GM18499 (cell line): ENCODE measurements around the gene ITGB6.

Source experiments
- ATAC-seq: cut with Tn5 transposase; IDR thresholded peaks from one replicate; pipeline ENCODE4 v1.9.1; 2021; ENCODE audit warnings: moderate number of reproducible peaks; ENCODE audit not compliant: insufficient read depth, unreplicated experiment

The ITGB6 gene

GRCh38 chr2:160199683-160200389 lies at the start of gene ITGB6:
ITGB6 (minus strand) TSS chr2:160200272; CDS start chr2:160200063, 209 bp downstream.
- no peak for ATAC-seq

DNA sequence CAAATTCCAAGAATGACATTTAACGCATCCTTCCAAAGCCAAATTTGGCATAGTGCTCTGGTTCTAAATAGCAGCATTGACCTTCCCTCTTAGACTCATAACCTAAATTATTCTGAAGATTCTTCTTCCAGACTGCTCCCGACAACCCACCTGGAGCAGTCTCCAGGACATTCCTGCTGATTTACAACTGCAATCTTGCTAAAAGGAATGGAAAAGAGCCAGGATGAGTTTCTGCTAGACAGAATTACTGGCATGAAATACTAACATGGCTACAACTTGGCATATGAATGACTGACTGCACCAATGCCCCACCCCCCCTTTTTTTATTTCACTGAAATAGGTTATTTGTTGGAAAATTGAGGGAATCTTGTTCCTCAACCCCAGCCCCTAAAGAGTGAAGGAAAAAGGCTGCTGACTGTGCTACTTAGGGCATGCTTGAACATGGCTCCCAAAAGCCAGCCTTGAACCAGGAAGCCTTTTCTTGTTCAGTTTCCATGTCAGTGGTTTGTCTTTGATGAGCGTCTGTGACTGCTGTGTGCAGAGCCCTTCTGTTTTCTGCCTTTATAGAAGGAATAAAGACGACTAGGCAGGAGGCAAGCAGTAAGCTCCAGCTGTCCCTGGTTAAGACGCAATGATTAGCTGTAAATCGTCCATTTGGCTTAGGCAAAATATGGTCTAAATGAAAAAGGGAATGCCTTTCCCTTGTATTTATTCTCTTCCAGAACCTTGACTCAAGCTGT lies 47.4 kb upstream of the ITGB6 start:
- no peak for ATAC-seq

DNA sequence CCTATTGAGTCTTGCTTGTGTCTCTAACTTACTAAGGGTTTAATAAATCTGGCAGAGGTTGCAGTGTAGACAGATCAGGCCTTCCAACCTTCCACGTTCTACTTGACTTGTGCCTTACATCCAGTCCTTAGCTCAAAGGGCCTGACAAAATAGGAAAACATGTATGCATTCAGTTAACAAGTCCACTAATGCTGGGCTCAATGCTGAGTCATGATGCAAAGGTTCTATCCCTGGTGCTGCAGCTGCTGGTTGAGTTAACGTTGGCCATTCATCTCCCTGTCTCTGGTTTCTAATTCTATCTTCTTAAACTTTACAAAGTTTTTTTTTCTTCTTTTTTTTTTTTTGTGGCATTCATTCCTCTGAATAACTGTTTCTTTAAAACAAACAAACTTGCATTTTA lies 46.3 kb upstream of the ITGB6 start:
- no peak for ATAC-seq

DNA sequence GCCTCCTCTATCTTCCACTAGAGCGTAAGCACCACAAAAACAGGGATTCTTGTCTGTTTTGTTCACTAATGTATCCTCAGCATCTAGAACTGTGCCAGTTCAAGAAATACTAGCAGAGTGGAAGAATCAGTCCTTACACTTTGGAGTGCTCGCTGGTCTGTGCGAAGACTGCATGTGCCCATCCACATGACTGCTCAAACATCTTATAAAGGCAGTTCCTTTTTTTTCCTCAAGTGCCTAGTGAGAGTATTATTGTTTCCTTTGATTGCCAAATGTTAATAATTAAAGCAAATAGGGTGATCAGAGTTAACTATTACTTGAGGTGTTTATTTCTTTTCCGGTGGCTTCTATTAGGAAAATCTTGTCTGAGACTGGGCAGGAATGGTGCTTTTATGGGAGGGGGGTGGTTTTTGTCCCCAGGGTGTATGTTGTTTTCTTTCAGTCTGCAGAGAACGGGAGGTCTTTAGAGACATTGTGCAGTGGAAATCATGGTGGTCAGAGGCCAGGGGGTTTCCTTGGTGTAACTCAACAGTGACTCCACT lies 45.6 kb upstream of the ITGB6 start:
- ATAC-seq: no peak

DNA sequence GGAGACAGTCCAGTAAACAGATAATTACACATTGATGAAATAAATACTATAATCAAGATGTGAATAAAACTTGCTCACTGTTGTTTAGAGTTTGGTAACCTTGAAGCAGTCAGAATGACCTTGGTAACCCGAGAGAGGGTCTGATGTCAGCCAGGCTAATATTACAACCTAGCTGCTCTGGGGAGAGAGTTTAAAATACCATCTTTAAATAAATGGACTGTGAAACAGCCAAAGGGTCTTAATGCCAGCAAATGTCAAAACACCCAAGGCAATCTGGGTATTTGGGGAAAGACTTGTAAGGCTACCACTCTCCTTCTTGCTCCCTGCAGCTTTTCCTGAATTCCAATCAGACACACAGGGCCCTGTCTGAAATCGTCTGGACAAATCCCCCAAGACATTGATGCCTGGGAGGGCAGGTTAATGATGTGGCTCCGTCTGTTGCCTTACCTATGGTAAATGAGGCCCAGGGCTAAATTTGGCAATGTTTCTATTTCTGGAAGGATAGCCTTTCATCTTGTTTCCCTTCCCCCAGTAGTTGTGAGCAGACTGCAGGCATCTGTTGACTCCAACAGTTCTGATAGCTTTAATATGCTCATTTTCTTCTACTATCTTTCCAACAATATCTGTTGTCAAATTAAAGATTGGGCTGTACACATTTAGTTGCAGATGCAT lies 43.0 kb upstream of the ITGB6 start:
- ATAC-seq: no peak

DNA sequence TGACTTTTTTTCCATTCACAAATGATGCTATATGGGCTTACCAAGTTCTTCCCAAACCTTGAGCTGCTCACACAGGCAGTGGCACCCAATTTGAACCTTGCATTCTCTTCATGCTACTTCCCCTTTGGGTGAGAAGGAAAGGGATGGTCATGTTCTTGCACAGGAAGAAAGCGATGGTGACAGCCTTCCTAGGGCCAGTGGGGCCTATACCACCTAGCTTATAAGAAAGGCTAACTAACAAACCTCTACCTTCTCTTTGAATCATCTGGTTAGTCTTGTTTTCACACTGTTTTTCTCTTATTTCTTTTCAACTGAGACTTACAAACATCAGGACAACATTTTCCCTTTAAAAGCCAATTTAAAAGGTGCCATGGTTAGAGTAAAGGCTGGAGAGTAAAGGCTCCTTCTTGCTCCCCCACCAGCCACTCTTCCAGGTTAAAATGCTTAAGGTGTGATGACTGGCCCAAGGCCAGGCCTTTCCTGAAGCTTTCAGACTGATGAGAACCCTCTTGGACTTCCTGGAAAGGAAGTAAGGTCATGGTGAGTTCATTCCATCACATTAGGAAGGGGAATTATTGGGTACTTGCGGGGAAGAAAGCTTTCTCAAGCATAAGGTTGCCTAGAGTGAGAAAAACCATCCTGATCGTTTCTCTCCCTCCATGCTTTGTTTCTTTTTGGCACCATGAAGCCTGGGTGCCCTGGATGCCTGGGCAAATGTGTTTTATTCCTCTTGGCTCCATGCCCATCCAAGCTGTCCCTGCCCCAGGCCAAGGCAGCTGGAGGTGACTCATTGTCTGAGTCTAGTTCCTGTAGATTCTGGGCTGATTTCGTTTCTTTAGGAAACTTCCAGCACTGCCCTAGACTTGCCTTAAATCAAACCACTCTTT lies 41.4 kb upstream of the ITGB6 start:
- no peak for ATAC-seq

GRCh38 chr2:160239436-160239835 lies 39.4 kb upstream of the ITGB6 start:
- no peak for ATAC-seq

DNA sequence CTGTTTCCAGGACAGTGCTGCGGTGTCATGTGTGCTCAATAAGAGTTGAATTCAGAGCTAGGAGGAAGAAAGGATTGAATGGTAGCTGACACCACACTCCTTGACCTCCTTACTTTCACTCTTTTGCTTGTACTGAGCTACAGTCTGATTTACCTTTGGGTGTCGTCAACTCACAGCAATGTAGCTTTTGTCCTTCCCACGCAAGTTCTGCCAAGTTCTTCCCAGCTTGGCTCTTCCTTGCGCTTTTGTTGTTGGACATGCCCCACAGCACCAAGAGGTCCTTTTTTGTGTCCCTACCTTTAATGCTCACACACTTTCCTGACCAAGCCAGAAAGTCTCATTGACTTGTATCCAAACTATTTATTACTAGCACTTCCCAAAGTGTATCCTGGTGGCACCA lies 38.3 kb upstream of the ITGB6 start:
- ATAC-seq: no peak

DNA sequence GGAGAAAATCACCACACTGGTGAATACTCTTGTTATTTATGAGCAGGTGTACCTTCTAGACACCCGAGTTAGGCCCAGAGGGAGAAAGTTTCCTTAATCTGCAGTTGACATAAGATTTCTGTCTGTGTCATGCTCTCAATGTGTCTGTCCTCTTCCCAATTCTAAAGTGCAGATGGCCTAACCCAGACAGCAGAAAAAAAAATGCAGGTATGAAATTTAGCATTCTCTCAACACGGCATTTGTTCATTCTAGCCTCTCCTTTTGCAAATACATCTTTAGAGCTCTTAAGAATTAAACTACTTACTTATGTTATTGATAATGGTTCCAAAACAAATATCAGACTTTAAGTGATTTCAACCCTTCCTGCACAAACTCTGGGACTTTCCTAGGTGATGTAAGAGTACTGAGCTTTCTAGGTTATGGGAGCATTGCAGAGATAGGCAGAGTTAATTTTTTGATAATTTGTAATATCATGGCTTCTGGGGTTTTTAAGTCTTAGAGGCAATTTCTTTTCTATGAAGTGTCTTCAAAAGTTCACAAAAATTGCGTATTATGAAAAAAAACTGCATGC lies 32.9 kb upstream of the ITGB6 start:
- no peak for ATAC-seq

GRCh38 chr2:160229591-160229990 lies 29.5 kb upstream of the ITGB6 start:
- ATAC-seq: no peak

DNA sequence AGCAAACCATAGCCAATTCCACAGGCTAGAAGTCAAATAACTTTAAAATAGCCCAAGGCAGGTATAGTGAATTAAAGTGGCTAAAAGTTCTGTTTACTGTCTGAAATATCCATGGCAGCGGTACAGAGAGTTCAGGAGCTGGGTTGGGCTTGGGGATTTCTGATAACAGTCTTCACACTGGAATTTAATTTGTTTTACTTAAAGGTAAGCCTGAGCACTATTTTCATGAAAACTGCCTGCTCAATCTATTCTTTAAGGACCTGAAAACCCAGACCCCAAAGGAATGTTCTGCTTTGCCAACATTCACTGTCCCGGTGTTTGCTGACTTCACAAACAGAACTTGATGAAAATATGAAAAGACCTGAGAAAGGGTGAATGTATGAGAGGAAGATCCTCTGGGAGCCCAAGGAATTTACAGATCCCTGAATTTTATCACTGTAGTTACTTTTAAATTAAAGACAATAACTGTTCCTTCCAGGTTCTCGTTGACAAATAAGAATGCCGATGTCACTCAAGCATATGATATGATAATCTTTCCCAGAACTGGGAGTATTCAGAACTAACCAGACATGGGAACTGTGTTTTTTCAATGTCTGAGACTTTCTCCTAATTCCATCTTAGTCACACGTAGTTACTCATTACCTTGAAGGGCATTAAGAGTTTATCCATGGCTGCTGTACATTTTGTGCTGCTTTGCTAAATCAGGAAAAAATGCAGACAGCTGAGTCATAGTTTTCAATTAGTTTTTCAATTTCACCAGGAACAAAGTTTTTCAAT lies 28.3 kb upstream of the ITGB6 start:
- no peak for ATAC-seq

DNA sequence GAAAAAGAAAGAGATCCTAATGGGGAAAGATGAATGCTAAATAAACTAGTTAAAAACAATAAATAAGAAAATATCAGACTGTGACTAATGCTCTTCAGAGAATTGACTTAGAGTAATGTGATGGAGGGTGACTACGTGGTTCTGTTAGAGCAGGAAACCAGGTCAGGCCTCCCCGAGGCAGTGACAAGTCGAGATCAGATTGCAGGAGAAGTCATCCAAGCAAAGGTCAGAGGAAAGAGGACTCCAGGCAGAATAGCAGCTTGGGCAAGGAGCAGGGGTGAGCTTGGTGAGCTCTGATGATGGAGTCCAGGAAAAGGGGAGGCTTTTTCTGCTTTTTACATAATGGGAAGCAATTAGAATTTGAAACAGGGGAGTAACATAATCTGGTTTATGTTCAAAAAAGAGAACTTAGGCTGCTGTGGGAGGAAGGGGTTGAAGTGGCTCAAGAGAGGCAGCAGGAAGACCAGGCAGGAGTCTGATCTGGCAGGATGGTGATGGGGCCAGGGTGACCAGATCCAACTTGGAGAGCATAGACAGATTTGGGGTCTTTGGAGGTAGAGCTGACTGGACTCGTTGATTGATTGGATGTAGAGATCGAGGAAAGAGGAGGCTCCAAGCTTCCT lies 27.3 kb upstream of the ITGB6 start:
- no peak for ATAC-seq

- ATAC-seq: no peak
Observed at GRCh38 chr2:160226367-160226766, 26.3 kb upstream of the ITGB6 start.

DNA sequence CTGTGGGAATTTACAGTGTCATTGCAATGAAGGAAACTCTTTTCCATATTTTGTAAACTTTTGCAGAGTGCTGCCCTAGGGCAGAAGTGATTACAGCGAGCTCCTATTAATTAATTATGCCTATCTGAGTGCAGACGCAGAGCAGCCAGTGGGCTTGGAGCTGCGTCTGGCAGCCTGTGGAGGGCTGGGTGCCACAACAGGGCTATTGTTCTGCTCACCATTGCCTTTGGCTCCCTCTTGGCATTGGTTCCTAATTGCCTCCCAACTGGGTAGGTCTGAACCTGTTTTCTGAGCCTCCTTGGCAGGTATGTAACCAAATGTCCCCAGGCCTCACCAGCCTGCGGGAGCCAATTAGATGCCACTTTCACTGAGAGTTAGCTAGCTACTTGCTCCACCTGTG lies 25.6 kb upstream of the ITGB6 start:
- ATAC-seq: no peak

- ATAC-seq: no peak
Observed at GRCh38 chr2:160224507-160224906, 24.4 kb upstream of the ITGB6 start.

DNA sequence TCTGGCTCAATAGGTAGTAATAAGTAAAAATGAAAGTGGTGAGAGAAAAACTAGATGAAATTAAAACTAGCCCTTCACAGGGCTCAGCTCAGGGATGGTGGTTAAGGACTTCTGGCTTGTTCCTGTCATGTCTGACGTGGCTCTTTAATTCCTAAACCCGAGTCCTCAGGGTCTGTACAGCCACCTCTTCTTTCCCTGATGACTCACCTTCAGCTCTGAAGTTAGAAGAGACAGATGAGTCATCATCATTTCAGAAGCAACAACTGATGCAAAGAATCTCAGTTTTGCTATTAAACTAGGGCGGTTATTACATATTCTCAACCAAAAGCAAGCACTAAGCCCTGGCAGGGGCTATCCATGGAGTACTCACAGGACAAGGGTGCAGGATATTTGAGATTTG lies 24.0 kb upstream of the ITGB6 start:
- peak; percentile 97 for ATAC-seq

DNA sequence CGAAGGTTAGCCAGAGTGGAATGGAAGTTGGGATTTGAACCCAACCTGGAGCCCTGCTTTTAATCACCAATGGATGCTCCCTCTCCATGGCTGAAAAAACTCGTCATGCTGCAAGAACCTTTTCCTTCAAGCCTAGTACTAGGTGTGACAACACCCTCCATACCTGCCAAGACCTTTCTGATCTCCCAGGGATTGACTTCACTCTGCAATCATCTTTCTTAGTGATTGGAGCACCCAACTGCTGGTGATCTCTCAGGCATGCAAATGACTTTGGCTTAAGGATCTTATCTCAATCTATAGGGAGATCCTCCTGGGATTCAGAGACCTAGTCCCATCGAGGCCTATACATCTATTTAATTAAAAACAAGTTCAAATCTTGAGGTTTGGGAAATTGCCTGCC lies 23.5 kb upstream of the ITGB6 start:
- ATAC-seq: no peak

DNA sequence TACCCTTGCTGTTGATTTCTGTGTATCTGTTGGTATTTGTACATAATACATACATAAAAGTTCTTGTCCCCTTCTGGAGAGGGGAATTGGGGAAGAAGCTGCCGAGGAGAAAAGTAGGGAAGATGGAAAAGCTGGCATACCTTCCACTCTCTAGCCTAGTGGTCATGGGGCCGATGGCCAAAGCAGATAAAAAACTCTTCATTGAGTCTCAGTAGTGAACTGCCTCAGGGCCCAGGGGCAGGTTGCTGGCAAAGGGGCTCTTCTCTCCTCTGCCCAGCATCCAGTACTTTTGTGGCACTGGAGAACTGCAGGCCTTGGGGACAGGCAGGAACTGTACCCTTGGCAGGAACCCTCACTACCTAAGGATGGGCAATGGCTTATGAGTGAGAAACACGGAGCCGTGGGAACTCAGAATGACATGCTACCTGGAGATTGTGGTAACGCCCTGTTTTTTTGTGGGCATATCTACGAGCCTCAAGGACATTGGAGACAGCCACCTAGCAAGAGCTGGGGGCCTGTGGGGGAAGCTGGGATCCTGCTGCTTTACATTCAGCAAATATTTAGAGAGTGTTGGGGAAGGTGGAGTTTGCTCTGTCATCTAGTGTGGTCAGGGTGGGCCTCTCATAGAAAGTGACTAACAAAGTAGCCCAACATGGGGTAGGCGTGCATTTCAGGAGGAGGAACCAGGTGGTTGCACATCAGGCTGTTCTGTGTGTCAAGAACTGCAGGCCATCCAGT lies 22.6 kb upstream of the ITGB6 start:
- no peak for ATAC-seq
